Sigmoid colon (tissue), 4 donors: ENCODE measurements around the gene SCMH1.

Source experiments
- CTCF ChIP-seq, 4 experiments: fragments of 450-650 bp in 3 of 4; fragments of 200-600 bp in 1 of 4; IDR thresholded peaks; one replicate each; pipeline ENCODE4 v1.5.1; 2016 to 2019; ENCODE audit warnings: antibody characterized with exemption in 4 of 4, mild to moderate bottlenecking in 3 of 4, moderate library complexity in 2 of 4
- EP300 ChIP-seq, 4 donors: sonication (generic); formaldehyde crosslinking; IDR thresholded peaks; one replicate each; pipeline ENCODE4 v1.6.1; 2017; ENCODE audit warnings: antibody characterized with exemption in 4 of 4
- POLR2A ChIP-seq, 2 donors: fragments of 450-650 bp; IDR thresholded peaks; one replicate each; pipeline ENCODE4 v1.6.1; 2016; ENCODE audit warnings: antibody characterized with exemption in 2 of 2, mild to moderate bottlenecking in 2 of 2, moderate library complexity in 2 of 2

- TF ChIP-seq CTCF (IDR thresholded peaks at IDR 0.05) (no peak), POLR2A (IDR thresholded peaks at IDR 0.05) (no peak), EP300 (IDR thresholded peaks at IDR 0.05) (no peak)
Observed at GRCh38 chr1:41014871-41015270, 227.2 kb downstream of the SCMH1 start.
